GM21737 (cell line): ENCODE results near the gene ABHD17B.
"Not testable (repeated sequence)": the region's sequence is repeated elsewhere in the genome, so short reads cannot be mapped to it uniquely, and the experiment has no call there.

ENCODE experiments used
- ATAC-seq: cut with Tn5 transposase; IDR thresholded peaks from one replicate; pipeline ENCODE4 v1.9.1; 2021; ENCODE audit warnings: mild to moderate bottlenecking, moderate library complexity; ENCODE audit not compliant: unreplicated experiment

Gene ABHD17B

GRCh38 chr9:71911061-71911907 is at the start of gene ABHD17B, which contains the start of gene C9orf85:
Gene ABHD17B (minus strand): TSS chr9:71911193. CDS start chr9:71875080, 36,113 bp downstream.
Gene C9orf85 (plus strand): TSS chr9:71911639. CDS start chr9:71911735, 96 bp downstream.
- peak; percentile 91 for ATAC-seq

- ATAC-seq: no peak
Observed at GRCh38 chr9:71955300-71955915, 44.4 kb upstream of the ABHD17B start.

GRCh38 chr9:71954652-71955051 is 43.7 kb upstream of the ABHD17B start:
- not testable (repeated sequence) for ATAC-seq

- ATAC-seq: no peak
Observed at GRCh38 chr9:71944754-71945375, 33.9 kb upstream of the ABHD17B start.

GRCh38 chr9:71941998-71942567 is 31.1 kb upstream of the ABHD17B start:
- ATAC-seq: no peak

- no peak for ATAC-seq
Observed at GRCh38 chr9:71941060-71941568, 30.1 kb upstream of the ABHD17B start.

GRCh38 chr9:71937898-71938297 is 26.9 kb upstream of the ABHD17B start:
- no peak for ATAC-seq

- no peak for ATAC-seq
Observed at GRCh38 chr9:71937070-71937625, 26.2 kb upstream of the ABHD17B start.

GRCh38 chr9:71936066-71936465 is 25.1 kb upstream of the ABHD17B start:
- no peak for ATAC-seq

- ATAC-seq: no peak
Observed at GRCh38 chr9:71931166-71931565, 20.2 kb upstream of the ABHD17B start.

- no peak for ATAC-seq
Observed at GRCh38 chr9:71929791-71930440, 18.9 kb upstream of the ABHD17B start.

- no peak for ATAC-seq
Observed at GRCh38 chr9:71929223-71929622, 18.2 kb upstream of the ABHD17B start.

GRCh38 chr9:71928806-71929205 is 17.8 kb upstream of the ABHD17B start:
- no peak for ATAC-seq

- no peak for ATAC-seq
Observed at GRCh38 chr9:71928376-71928775, 17.4 kb upstream of the ABHD17B start.

- ATAC-seq: no peak
Observed at GRCh38 chr9:71925834-71926233, 14.8 kb upstream of the ABHD17B start.

GRCh38 chr9:71924576-71924975 is 13.6 kb upstream of the ABHD17B start:
- ATAC-seq: no peak

- ATAC-seq: no peak
Observed at GRCh38 chr9:71921190-71921814, 10.3 kb upstream of the ABHD17B start.

- no peak for ATAC-seq
Observed at GRCh38 chr9:71920456-71921189, 9.6 kb upstream of the ABHD17B start.

GRCh38 chr9:71918419-71918818 is 7.4 kb upstream of the ABHD17B start:
- ATAC-seq: no peak
